GM10266 (cell line): Measurements from ENCODE around the gene LRP4.

Experiments used
- DNase-seq: peaks from one replicate; pipeline ENCODE4 v3.0.0; 2012; ENCODE audit errors: extremely low spot score
- TF ChIP-seq, protein P1 (sequence below): IDR thresholded peaks from 2 replicates; pipeline ENCODE4 v1.5.1; 2012; ENCODE audit warnings: mild to moderate bottlenecking, low read depth; ENCODE audit not compliant: control insufficient read depth, insufficient read depth; ENCODE audit errors: missing control alignments

Gene LRP4

GRCh38 chr11:46835897-46836296 is 82.5 kb downstream of the LRP4 start:
- DNase-seq: no peak
- TF ChIP-seq, protein P1, sequence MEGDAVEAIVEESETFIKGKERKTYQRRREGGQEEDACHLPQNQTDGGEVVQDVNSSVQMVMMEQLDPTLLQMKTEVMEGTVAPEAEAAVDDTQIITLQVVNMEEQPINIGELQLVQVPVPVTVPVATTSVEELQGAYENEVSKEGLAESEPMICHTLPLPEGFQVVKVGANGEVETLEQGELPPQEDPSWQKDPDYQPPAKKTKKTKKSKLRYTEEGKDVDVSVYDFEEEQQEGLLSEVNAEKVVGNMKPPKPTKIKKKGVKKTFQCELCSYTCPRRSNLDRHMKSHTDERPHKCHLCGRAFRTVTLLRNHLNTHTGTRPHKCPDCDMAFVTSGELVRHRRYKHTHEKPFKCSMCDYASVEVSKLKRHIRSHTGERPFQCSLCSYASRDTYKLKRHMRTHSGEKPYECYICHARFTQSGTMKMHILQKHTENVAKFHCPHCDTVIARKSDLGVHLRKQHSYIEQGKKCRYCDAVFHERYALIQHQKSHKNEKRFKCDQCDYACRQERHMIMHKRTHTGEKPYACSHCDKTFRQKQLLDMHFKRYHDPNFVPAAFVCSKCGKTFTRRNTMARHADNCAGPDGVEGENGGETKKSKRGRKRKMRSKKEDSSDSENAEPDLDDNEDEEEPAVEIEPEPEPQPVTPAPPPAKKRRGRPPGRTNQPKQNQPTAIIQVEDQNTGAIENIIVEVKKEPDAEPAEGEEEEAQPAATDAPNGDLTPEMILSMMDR: no peak

DNA sequence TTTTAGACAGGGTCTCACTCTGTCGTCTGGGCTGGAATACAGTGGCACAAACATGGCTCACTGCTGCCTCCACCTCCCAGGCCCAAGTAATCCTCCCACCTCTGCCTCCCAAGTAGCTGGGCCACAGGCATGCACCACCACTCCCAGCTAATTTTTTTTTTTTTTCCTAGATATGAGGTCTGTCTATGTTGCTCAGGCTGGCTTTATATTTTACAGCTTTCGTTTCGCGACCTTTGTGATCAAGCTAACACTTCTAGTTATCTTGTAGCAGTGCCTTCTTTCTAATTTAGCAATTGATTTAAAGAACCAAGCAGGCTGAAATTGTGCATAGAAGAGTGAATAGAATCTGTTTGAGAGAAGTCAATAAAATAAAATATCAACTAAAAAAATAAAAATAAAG is 83.5 kb downstream of the LRP4 start:
- DNase-seq: no peak
- TF ChIP-seq, protein P1: no peak

GRCh38 chr11:46832511-46833214 is 85.7 kb downstream of the LRP4 start:
- TF ChIP-seq, protein P1: no peak
- no peak for DNase-seq

- TF ChIP-seq, protein P1: no peak
- no peak for DNase-seq
Observed at GRCh38 chr11:46827995-46828394, 90.4 kb downstream of the LRP4 start.

DNA sequence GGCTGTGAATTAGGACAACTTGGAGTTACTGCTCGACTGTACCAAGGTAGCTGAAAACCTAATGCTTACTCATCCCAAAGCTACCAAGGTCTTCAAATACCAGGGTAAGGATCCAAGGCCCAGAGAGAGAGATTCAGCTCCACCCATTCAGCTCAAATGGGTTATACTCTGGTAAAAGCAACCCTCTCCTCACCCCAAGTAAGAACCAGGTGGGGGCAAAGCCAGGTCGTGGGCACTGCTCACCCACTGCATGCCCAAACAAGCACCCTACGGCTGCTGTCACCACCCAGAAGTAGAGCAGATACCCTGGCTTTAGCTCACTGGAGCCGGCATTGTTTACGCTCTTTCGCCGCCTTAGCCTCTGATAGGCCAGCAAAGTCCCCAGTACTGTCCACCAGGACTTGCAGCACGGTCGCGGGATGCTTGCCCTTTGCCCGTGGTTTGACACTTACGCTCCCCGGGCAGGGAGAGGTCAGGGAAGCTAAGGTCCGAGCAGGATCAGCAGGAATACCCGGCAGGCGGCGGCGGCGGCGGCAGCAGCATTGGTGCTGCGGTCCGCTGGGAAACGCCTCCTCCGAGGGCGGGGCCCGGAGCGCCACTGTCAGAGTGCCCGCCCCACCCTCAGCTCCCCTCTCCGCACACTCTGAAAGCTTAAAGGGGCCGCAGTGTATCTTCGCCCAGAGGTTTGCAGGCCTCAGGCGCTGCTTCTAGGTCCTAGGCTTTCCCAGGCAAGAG is 91.9 kb downstream of the LRP4 start:
- TF ChIP-seq, protein P1: no peak
- DNase-seq: peak; percentile 72

DNA sequence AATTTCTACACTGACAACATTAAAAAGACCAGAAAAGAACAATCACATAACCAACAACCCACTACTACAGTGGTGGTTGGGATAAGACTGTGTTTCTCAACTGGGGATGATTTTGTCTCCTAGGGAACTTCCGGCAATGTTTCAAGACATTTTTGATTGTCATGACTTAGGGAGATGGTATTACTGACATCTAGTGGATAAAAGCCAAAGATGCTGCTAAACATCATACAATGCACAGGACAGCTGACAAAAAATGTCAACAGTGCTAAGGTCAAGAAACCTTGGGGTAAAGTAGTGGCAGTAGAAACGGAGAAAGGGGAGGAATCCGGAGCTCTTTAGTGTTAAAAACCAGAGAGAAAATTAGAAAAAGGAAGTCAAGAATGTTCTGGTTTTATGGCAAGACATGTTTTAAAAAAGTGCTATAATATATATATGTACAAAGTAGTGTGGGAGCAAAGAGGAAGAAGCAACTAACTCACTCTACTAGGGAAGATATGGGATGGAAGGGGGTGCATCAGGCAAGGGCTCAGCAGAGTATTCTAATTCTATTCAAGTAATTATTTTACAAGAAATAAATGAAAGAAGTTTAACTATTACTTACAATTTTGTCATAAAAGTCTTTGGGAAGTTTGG is 109.4 kb downstream of the LRP4 start:
- TF ChIP-seq, protein P1: peak; percentile 37
- DNase-seq: no peak
